ENCODE measurements around the gene ELOVL5.

The ELOVL5 gene

DNA sequence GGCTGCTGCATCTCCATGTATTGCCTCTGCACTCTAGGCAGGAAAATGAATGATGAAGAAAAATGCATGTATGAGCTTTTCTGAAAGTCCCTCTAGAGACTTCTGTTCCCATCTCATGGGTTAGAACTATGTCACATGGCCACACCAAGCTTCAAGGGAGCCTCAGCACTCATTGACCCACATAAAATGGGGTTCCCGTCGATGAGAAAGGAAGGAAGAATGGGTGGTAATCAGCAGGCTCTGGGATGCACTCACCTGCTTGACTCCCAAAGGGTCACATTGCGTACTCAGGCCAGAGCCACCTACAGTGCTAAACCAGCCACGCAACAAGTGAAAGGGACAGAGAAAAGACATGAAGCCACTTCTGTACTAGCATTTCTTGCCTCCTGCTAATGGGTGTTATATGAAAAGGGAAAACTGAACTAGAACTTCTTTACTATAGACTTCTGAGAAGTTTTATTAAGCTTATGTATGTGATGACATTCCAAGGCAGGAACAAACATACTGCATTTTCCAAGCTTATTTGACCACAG lies 104.3 kb downstream of the ELOVL5 start:
- no peak overlapping the region for H3K9ac ChIP-seq (ENCODE audit: low read depth, low read length)

DNA sequence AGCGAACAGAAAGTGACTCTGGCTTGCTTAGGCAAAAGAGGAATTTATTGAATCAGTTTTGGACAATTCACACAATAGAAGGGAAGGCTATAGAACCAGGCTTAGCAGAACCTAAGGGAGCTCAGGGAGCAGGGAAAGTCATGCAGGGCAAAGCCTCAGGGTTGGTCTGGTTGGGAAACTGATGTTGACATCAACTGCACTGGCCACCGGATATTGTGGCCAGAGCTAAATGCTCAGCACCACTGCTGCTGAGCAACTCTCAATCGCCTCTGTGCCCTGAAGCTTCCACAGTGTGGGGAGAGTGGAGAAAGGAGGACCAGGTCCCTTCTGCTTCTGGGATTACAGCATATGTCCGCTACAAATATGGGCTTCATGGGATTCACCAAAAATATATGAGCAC lies 106.8 kb downstream of the ELOVL5 start:
- H3K27me3 ChIP-seq (ENCODE audit: control insufficient read depth, insufficient read depth, low read length), result no peaks in the 10 kb centered on the region
- no peak overlapping the region for H3K4me3 ChIP-seq (ENCODE audit: low read length)
- no peak overlapping the region for H3K4me2 ChIP-seq (ENCODE audit: low read length)
- H3K9ac ChIP-seq (ENCODE audit: low read depth, low read length), result no peak overlapping the region
- H3K9me3 ChIP-seq (replicated peaks; ENCODE audit: low read length), result no peaks in the 10 kb centered on the region
- no peaks in the 10 kb centered on the region for H3K36me3 ChIP-seq (ENCODE audit: insufficient read depth, low read length)
- no peaks in the 10 kb centered on the region for H3K4me1 ChIP-seq (ENCODE audit: control insufficient read depth, insufficient read depth, low read length)

More for the DNA sequence above, 104.3 kb downstream of the ELOVL5 start:
- peaks cover under 1% of the 10 kb centered on the region for H3K4me1 ChIP-seq (ENCODE audit: control insufficient read depth, insufficient read depth, low read length)
- H3K36me3 ChIP-seq (ENCODE audit: insufficient read depth, low read length), result no peaks in the 10 kb centered on the region
- no peak overlapping the region for H3K4me2 ChIP-seq (ENCODE audit: low read length)
- no peak overlapping the region for H3K4me3 ChIP-seq (ENCODE audit: low read length)
- H3K9me3 ChIP-seq (replicated peaks; ENCODE audit: low read length), result no peaks in the 10 kb centered on the region
- H3K27me3 ChIP-seq (ENCODE audit: control insufficient read depth, insufficient read depth, low read length), result no peaks in the 10 kb centered on the region

DNA sequence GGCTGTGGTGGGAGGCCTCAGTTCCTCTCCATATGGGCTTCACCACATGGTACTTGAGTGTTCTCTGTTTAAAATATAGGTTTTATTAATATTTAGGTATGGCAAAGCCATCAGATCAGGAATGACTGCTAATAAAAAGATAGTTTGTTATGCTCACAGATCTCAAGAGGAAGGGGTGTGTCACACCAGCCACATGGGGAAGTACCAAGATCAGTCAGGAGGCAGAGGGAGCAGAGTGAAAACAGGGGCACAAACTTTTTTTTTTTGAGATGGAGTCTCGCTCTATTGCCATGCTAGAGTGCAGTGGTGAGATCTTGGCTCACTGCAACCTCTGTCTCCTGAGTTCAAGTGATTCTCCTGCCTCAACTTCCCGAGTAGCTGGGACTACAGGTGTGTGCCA lies 108.0 kb downstream of the ELOVL5 start:
- H3K4me3 ChIP-seq (ENCODE audit: low read length), result no peak overlapping the region
- H3K4me2 ChIP-seq (ENCODE audit: low read length), result no peak overlapping the region
- no peaks in the 10 kb centered on the region for H3K27me3 ChIP-seq (ENCODE audit: control insufficient read depth, insufficient read depth, low read length)
- H3K9ac ChIP-seq (ENCODE audit: low read depth, low read length), result no peak overlapping the region
- H3K36me3 ChIP-seq (ENCODE audit: insufficient read depth, low read length), result no peaks in the 10 kb centered on the region
- H3K4me1 ChIP-seq (ENCODE audit: control insufficient read depth, insufficient read depth, low read length), result no peaks in the 10 kb centered on the region
- no peaks in the 10 kb centered on the region for H3K9me3 ChIP-seq (replicated peaks; ENCODE audit: low read length)

DNA sequence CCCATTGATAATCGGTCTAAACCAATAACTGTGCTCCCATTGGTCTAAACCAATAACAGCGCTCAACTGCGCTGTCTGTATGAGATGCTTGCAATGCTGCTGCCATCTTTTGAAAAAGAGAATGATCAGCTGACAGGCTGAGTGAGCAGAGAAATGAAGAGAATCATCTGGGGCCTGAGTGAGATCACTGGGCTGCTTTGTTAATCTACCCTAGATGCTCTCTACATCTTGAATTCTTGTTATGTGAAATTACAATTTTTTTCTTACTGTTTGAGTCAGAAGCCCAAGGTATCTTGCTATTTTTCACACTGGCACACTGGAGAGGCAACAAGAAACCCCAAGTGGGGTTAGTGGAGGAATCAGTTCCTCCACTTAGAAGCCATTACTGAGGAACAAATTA lies 108.6 kb downstream of the ELOVL5 start:
- H3K9me3 ChIP-seq (replicated peaks; ENCODE audit: low read length), result no peaks in the 10 kb centered on the region
- no peak overlapping the region for H3K4me3 ChIP-seq (ENCODE audit: low read length)
- no peak overlapping the region for H3K9ac ChIP-seq (ENCODE audit: low read depth, low read length)
- H3K4me2 ChIP-seq (ENCODE audit: low read length), result no peak overlapping the region
- H3K36me3 ChIP-seq (ENCODE audit: insufficient read depth, low read length), result no peaks in the 10 kb centered on the region
- H3K4me1 ChIP-seq (ENCODE audit: control insufficient read depth, insufficient read depth, low read length), result no peaks in the 10 kb centered on the region
- H3K27me3 ChIP-seq (ENCODE audit: control insufficient read depth, insufficient read depth, low read length), result no peaks in the 10 kb centered on the region

DNA sequence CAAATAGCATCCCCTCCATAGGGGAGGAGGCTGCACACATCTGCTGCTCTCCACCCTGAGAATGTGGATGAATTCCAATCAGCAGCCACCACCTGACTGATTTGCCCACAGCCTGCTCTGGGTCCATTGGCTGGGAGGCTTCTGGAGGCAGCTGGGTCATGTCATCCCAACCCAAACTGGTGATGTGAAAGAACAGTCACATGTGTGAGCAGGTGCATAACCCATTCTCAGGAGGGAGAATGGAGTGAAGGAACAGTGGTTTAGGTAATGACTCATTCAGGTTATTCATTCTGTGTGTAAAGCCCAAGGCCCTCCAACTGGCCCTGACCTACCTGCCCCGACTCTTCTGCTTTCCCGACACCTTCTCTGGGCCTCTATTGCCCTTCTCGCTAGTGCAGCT lies 109.2 kb downstream of the ELOVL5 start:
- H3K9ac ChIP-seq (ENCODE audit: low read depth, low read length), result no peak overlapping the region
- H3K4me3 ChIP-seq (ENCODE audit: low read length), result no peak overlapping the region
- H3K27me3 ChIP-seq (ENCODE audit: control insufficient read depth, insufficient read depth, low read length), result no peaks in the 10 kb centered on the region
- no peaks in the 10 kb centered on the region for H3K36me3 ChIP-seq (ENCODE audit: insufficient read depth, low read length)
- no peaks in the 10 kb centered on the region for H3K9me3 ChIP-seq (replicated peaks; ENCODE audit: low read length)
- no peaks in the 10 kb centered on the region for H3K4me1 ChIP-seq (ENCODE audit: control insufficient read depth, insufficient read depth, low read length)
- no peak overlapping the region for H3K4me2 ChIP-seq (ENCODE audit: low read length)

DNA sequence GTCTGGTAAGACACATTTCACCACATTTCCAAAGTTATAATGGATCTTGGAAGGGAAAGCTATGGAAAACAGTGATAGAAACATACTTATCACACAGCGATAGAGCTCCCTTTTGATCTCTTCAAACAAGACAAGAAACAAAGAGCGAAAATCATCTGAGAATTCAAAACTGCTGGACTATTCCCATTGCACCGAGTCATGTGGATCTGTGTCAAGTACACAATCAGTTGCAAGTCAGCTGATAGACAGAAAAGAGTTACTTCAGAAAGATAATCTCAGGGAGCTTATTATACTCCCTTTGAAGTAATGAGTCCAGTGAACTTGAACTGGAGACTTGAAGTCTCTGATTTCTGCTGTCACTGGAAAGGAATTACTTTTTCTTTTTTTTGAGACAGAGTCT lies 110.4 kb downstream of the ELOVL5 start:
- H3K9ac ChIP-seq (ENCODE audit: low read depth, low read length), result no peak overlapping the region
- no peaks in the 10 kb centered on the region for H3K27me3 ChIP-seq (ENCODE audit: control insufficient read depth, insufficient read depth, low read length)
- no peaks in the 10 kb centered on the region for H3K9me3 ChIP-seq (replicated peaks; ENCODE audit: low read length)
- no peak overlapping the region for H3K4me3 ChIP-seq (ENCODE audit: low read length)
- no peaks in the 10 kb centered on the region for H3K4me1 ChIP-seq (ENCODE audit: control insufficient read depth, insufficient read depth, low read length)
- no peaks in the 10 kb centered on the region for H3K36me3 ChIP-seq (ENCODE audit: insufficient read depth, low read length)
- no peak overlapping the region for H3K4me2 ChIP-seq (ENCODE audit: low read length)

DNA sequence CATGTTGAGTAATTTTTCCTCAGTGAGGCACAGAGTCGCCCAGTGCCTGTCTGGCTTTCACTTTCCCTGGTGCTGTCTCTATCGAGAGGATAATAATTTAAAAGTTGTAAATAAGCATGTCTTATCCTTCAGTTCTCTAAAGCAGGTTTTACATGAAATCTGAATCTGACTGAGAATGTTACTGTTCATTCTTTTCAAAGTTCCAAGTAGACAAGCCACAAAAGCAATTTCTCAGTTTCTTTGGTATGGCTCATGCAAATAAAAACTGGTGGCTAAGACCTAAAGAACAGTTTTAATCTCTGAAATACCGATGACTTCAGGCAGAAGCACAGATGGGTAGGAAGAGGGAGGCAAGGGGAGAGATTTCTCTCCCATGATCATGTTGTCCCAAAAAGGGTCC lies 112.5 kb downstream of the ELOVL5 start:
- H3K9me3 ChIP-seq (replicated peaks; ENCODE audit: low read length), result no peaks in the 10 kb centered on the region
- H3K4me3 ChIP-seq (ENCODE audit: low read length), result no peak overlapping the region
- no peaks in the 10 kb centered on the region for H3K36me3 ChIP-seq (ENCODE audit: insufficient read depth, low read length)
- no peaks in the 10 kb centered on the region for H3K4me1 ChIP-seq (ENCODE audit: control insufficient read depth, insufficient read depth, low read length)
- no peak overlapping the region for H3K9ac ChIP-seq (ENCODE audit: low read depth, low read length)
- H3K27me3 ChIP-seq (ENCODE audit: control insufficient read depth, insufficient read depth, low read length), result peaks cover 3% of the 10 kb centered on the region
- H3K4me2 ChIP-seq (ENCODE audit: low read length), result no peak overlapping the region

DNA sequence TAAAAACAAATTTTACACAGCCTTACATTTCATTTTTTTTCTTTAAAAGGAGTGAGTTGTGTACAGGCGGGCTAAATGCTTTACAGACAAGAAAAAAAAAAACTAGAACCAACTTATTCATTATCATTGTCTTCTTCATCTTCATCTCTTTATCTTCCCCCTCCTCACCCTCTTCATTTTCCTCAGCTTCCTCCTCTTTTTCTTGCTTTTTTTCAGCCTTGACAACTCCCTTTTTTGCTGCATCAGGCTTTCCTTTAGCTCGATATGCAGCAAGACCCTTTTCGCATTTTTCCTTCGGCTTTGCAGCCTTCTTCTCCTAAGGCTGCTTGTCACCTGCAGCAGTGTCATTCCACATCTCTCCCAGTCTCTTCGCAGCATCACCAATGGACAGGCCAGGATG lies 113.2 kb downstream of the ELOVL5 start:
- H3K4me1 ChIP-seq (ENCODE audit: control insufficient read depth, insufficient read depth, low read length), result no peaks in the 10 kb centered on the region
- no peaks in the 10 kb centered on the region for H3K36me3 ChIP-seq (ENCODE audit: insufficient read depth, low read length)
- H3K4me3 ChIP-seq (ENCODE audit: low read length), result no peak overlapping the region
- H3K4me2 ChIP-seq (ENCODE audit: low read length), result no peak overlapping the region
- H3K27me3 ChIP-seq (ENCODE audit: control insufficient read depth, insufficient read depth, low read length), result peaks cover 4% of the 10 kb centered on the region
- no peak overlapping the region for H3K9ac ChIP-seq (ENCODE audit: low read depth, low read length)
- H3K9me3 ChIP-seq (replicated peaks; ENCODE audit: low read length), result no peaks in the 10 kb centered on the region

DNA sequence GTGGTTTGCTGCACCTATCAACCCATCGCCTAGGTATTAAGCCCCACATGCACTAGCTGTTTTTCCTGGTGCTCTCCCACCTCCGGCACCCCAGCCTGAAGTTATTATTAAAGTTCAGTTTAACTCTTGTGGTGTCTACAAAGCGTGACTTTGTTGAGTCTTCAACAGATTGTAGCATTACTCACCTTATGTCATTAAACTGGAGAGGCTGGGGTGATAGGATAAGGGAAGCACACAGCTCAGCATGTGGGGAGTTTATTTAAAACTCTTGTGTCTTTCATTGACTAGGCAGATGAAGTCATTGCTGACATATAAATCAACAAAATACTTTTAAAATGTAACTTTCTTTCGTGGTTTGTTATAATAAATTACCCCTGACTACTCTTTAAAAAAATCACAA lies 115.4 kb downstream of the ELOVL5 start:
- Histone ChIP-seq H3K9ac (ENCODE audit: low read depth, low read length) (no peak overlapping the region), H3K9me3 (replicated peaks; ENCODE audit: low read length) (no peaks in the 10 kb centered on the region), H3K36me3 (ENCODE audit: insufficient read depth, low read length) (no peaks in the 10 kb centered on the region), H3K4me2 (ENCODE audit: low read length) (no peak overlapping the region), H3K4me1 (ENCODE audit: control insufficient read depth, insufficient read depth, low read length) (no peaks in the 10 kb centered on the region), H3K4me3 (ENCODE audit: low read length) (no peak overlapping the region), H3K27me3 (ENCODE audit: control insufficient read depth, insufficient read depth, low read length) (peaks cover 6% of the 10 kb centered on the region)

DNA sequence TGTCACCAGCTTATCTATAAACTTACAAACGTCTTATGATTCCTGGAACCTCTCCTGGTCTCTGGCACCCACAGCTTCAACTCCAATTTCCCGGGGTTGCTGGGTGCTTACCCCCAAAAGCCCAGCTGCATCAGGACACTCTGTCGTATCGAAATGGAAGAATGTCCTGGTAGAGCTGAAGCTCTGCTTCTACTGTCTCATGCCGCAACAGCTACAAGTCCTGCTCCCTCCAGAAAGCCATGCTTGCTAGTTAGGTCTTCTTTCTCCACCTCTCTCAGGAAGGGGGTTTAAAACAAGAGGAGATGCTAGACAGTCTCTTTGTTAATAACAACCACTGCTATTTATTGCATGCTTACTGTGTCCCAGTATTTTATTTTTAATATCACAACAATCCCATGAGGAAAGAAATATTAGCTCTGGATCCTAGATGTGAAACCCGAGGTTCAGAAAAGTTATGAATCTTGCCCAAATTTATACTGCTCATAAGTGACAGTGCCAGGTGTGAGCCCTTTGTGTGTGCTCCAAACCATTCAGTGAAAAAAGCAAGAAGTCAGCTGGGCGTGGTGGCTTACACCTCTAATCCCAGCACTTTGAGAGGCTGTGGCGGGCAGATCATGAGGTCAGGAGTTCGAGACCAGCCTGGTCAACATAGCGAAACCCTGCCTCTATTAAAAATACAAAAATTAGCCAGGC lies 117.8 kb downstream of the ELOVL5 start:
- H3K4me2 ChIP-seq (ENCODE audit: low read length), result no peak overlapping the region
- peaks cover 6% of the 10 kb centered on the region for H3K27me3 ChIP-seq (ENCODE audit: control insufficient read depth, insufficient read depth, low read length)
- H3K9ac ChIP-seq (ENCODE audit: low read depth, low read length), result no peak overlapping the region
- no peak overlapping the region for H3K4me3 ChIP-seq (ENCODE audit: low read length)
- H3K4me1 ChIP-seq (ENCODE audit: control insufficient read depth, insufficient read depth, low read length), result no peaks in the 10 kb centered on the region
- no peaks in the 10 kb centered on the region for H3K9me3 ChIP-seq (replicated peaks; ENCODE audit: low read length)
- H3K36me3 ChIP-seq (ENCODE audit: insufficient read depth, low read length), result no peaks in the 10 kb centered on the region

DNA sequence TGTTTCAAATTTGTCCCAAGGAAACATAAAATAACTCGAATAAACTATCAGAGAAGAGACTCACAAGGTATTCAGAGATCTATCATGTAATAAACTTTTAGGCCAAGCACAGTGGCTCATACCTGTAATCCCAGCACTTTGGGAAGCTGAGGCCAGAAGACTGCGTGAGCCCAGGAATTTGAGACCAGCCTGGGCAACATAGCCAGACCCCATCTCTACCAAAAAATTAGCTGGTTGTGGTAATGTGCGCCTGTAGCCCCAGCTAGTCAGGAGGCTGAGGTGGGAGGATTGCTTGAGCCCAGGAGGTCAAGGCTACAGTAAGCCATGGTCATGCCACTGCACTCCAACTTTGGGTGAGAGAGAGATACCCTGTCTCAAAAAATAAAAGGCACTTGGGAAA lies 120.9 kb downstream of the ELOVL5 start:
- Histone ChIP-seq H3K36me3 (ENCODE audit: insufficient read depth, low read length) (no peaks in the 10 kb centered on the region), H3K9ac (ENCODE audit: low read depth, low read length) (no peak overlapping the region), H3K27me3 (ENCODE audit: control insufficient read depth, insufficient read depth, low read length) (peaks cover 6% of the 10 kb centered on the region), H3K9me3 (replicated peaks; ENCODE audit: low read length) (no peaks in the 10 kb centered on the region), H3K4me3 (ENCODE audit: low read length) (no peak overlapping the region), H3K4me2 (ENCODE audit: low read length) (no peak overlapping the region), H3K4me1 (ENCODE audit: control insufficient read depth, insufficient read depth, low read length) (no peaks in the 10 kb centered on the region)

DNA sequence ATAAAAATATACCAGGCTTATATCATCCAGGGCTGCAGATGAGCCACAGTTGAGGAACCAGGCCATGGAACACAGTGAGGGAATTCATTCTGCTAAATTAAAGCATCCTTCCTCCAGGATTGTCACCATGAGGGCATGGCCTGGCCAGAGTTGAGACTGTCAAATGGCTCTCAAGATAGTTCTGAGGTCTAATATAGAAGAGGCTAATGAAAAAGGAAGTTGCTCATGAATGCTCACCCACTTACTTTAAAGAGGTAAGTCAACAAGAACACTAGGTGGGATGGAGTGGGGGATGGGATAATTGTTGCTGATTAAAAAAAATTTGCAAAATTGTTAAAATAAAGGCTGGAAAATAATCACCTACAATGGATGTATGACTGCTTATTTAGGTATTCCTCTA lies 128.1 kb downstream of the ELOVL5 start:
- H3K4me1 ChIP-seq (ENCODE audit: control insufficient read depth, insufficient read depth, low read length), result no peaks in the 10 kb centered on the region
- no peaks in the 10 kb centered on the region for H3K9me3 ChIP-seq (replicated peaks; ENCODE audit: low read length)
- no peaks in the 10 kb centered on the region for H3K36me3 ChIP-seq (ENCODE audit: insufficient read depth, low read length)
- H3K4me3 ChIP-seq (ENCODE audit: low read length), result no peak overlapping the region
- H3K4me2 ChIP-seq (ENCODE audit: low read length), result no peak overlapping the region
- no peaks in the 10 kb centered on the region for H3K27me3 ChIP-seq (ENCODE audit: control insufficient read depth, insufficient read depth, low read length)
- no peak overlapping the region for H3K9ac ChIP-seq (ENCODE audit: low read depth, low read length)
